DOHH2 (cell line): ENCODE results near the gene CSF1.

Experiments used
- EZH2phosphoT487 ChIP-seq: fragments of 200-600 bp; sonication (generic); IDR thresholded peaks from 2 replicates; pipeline ENCODE4 v1.6.1; 2017; ENCODE audit warnings: borderline replicate concordance, mild to moderate bottlenecking, antibody characterized with exemption, low read length, moderate library complexity, mixed read lengths
- TF ChIP-seq, protein P1 (sequence below): fragments of 200-600 bp; sonication (generic); IDR thresholded peaks from one replicate; pipeline ENCODE4 v1.5.1; 2014; ENCODE audit warnings: antibody characterized with exemption, mild to moderate bottlenecking, low read depth, low read length; ENCODE audit not compliant: poor library complexity, severe bottlenecking

GRCh38 chr1:109935451-109935900 lies 24.8 kb downstream of the CSF1 start:
- TF ChIP-seq, protein P1, sequence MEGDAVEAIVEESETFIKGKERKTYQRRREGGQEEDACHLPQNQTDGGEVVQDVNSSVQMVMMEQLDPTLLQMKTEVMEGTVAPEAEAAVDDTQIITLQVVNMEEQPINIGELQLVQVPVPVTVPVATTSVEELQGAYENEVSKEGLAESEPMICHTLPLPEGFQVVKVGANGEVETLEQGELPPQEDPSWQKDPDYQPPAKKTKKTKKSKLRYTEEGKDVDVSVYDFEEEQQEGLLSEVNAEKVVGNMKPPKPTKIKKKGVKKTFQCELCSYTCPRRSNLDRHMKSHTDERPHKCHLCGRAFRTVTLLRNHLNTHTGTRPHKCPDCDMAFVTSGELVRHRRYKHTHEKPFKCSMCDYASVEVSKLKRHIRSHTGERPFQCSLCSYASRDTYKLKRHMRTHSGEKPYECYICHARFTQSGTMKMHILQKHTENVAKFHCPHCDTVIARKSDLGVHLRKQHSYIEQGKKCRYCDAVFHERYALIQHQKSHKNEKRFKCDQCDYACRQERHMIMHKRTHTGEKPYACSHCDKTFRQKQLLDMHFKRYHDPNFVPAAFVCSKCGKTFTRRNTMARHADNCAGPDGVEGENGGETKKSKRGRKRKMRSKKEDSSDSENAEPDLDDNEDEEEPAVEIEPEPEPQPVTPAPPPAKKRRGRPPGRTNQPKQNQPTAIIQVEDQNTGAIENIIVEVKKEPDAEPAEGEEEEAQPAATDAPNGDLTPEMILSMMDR = no peak
- TF ChIP-seq EZH2phosphoT487 = no peak
